ENCODE data around the gene GRM1.
"Not testable (repeated sequence)": the region's sequence is repeated elsewhere in the genome, so short reads cannot be mapped to it uniquely, and the experiment has no call there.

The GRM1 gene

GRCh38 chr6:146189131-146189530 lies 160.3 kb downstream of the GRM1 start:
- in situ Hi-C loops (cut with MboI; ENCODE audit: low sequenced_read_pairs), result no loop called here

- in situ Hi-C loops (cut with MboI; ENCODE audit: low sequenced_read_pairs), result no loop called here
Observed at GRCh38 chr6:146190581-146190980, 161.7 kb downstream of the GRM1 start.

- in situ Hi-C loops (cut with MboI; ENCODE audit: low sequenced_read_pairs), result no loop called here
Observed at GRCh38 chr6:146191166-146191565, 162.3 kb downstream of the GRM1 start.

GRCh38 chr6:146191612-146192011 lies 162.8 kb downstream of the GRM1 start:
- in situ Hi-C loops (cut with MboI; ENCODE audit: low sequenced_read_pairs), result no loop called here

GRCh38 chr6:146194434-146194833 lies 165.6 kb downstream of the GRM1 start:
- in situ Hi-C loops (cut with MboI; ENCODE audit: low sequenced_read_pairs), result no loop called here

- in situ Hi-C loops (cut with MboI; ENCODE audit: low sequenced_read_pairs), result no loop called here
Observed at GRCh38 chr6:146200176-146200575, 171.3 kb downstream of the GRM1 start.

- in situ Hi-C loops (cut with MboI; ENCODE audit: low sequenced_read_pairs), result no loop called here
Observed at GRCh38 chr6:146202570-146202969, 173.7 kb downstream of the GRM1 start.

GRCh38 chr6:146209942-146210341 lies 181.1 kb downstream of the GRM1 start:
- in situ Hi-C loops (cut with MboI; ENCODE audit: low sequenced_read_pairs), result no loop called here

GRCh38 chr6:146210406-146211083 lies 181.7 kb downstream of the GRM1 start:
- in situ Hi-C loops (cut with MboI; ENCODE audit: low sequenced_read_pairs), result no loop called here

- in situ Hi-C loops (cut with MboI; ENCODE audit: low sequenced_read_pairs), result no loop called here
Observed at GRCh38 chr6:146211646-146212045, 182.8 kb downstream of the GRM1 start.

- in situ Hi-C loops (cut with MboI; ENCODE audit: low sequenced_read_pairs), result no loop called here
Observed at GRCh38 chr6:146212781-146213180, 183.9 kb downstream of the GRM1 start.

GRCh38 chr6:146219101-146219500 lies 190.2 kb downstream of the GRM1 start:
- in situ Hi-C loops (cut with MboI; ENCODE audit: low sequenced_read_pairs), result no loop called here

GRCh38 chr6:146224449-146224848 lies 195.6 kb downstream of the GRM1 start:
- in situ Hi-C loops (cut with MboI; ENCODE audit: low sequenced_read_pairs), result no loop called here

- in situ Hi-C loops (cut with MboI; ENCODE audit: low sequenced_read_pairs), result no loop called here
Observed at GRCh38 chr6:146224988-146225387, 196.1 kb downstream of the GRM1 start.

- in situ Hi-C loops (cut with MboI; ENCODE audit: low sequenced_read_pairs), result no loop called here
Observed at GRCh38 chr6:146240322-146240721, 211.5 kb downstream of the GRM1 start.

- in situ Hi-C loops (cut with MboI; ENCODE audit: low sequenced_read_pairs), result no loop called here
Observed at GRCh38 chr6:146240807-146241206, 211.9 kb downstream of the GRM1 start.

- in situ Hi-C loops (cut with MboI; ENCODE audit: low sequenced_read_pairs), result not testable (repeated sequence)
Observed at GRCh38 chr6:146243646-146244045, 214.8 kb downstream of the GRM1 start.

- in situ Hi-C loops (cut with MboI; ENCODE audit: low sequenced_read_pairs), result no loop called here
Observed at GRCh38 chr6:146244630-146245143, 215.8 kb downstream of the GRM1 start.

- in situ Hi-C loops (cut with MboI; ENCODE audit: low sequenced_read_pairs), result no loop called here
Observed at GRCh38 chr6:146246028-146246427, 217.2 kb downstream of the GRM1 start.

- in situ Hi-C loops (cut with MboI; ENCODE audit: low sequenced_read_pairs), result no loop called here
Observed at GRCh38 chr6:146253691-146254090, 224.8 kb downstream of the GRM1 start.

GRCh38 chr6:146258206-146258605 lies 229.3 kb downstream of the GRM1 start:
- in situ Hi-C loops (cut with MboI; ENCODE audit: low sequenced_read_pairs), result no loop called here

- in situ Hi-C loops (cut with MboI; ENCODE audit: low sequenced_read_pairs), result no loop called here
Observed at GRCh38 chr6:146260886-146261285, 232.0 kb downstream of the GRM1 start.

GRCh38 chr6:146265056-146265455 lies 236.2 kb downstream of the GRM1 start:
- in situ Hi-C loops (cut with MboI; ENCODE audit: low sequenced_read_pairs), result no loop called here
